ENCODE results near the gene ANKRD27. TPM values are rescaled to one million over a fixed set of nuclear protein-coding genes. Genes with fewer than 3 reads are reported as not detected.

ANKRD27 gene
- total RNA-seq, 1 donor from 2014 or later, result 36.4 TPM

DNA sequence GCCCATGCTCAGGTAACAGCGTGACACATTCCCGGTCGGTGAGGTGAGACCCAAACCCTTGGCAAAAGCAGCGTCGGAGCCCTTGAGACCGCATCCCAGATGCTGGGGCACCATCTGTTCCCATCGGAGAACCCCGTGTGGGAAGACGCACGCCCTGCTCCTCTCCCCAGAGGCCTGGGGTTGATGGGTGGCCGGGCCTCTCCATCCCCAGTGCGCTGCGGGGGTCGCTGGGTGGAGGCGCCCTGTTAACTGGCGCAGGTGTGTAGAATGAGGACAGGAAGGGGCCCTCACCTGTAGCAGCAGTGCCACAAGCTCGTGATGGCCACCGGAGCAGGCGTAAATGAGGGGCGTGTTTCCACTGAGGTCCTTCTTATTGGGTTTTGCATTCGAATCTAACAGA is 69.4 kb downstream of the ANKRD27 start:
- H3K27me3 Mint-ChIP-seq, result no peaks in the 10 kb centered on the region
- H3K36me3 Mint-ChIP-seq (ENCODE audit: insufficient read depth), result peaks cover 29% of the 10 kb centered on the region
- no peak for DNase-seq (ENCODE audit: low spot score, unreplicated experiment)

DNA sequence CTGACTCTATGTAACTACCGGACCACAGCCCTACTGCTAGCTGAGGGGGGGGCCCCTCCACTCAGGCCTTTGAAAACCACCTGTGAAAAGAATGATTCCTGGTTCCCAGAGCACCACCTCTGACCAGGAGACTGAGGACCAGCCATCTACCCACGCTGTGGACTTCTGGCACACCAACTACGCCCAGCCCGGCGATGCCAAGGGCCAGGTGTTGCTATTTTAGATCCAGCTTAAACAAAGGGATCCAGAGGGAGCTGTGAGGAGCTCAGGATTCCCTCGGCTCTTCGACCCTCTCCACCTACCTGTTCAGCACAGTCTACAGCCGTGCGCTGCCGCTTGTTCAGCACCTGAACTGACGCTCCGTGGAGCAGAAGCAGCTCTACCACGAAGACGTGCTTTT is 71.0 kb downstream of the ANKRD27 start:
- no peak overlapping the region for H3K27ac Mint-ChIP-seq
- DNase-seq (ENCODE audit: low spot score, unreplicated experiment), result no peak
- no peaks in the 10 kb centered on the region for H3K4me1 Mint-ChIP-seq (ENCODE audit: low read depth)
- H3K4me3 Mint-ChIP-seq (ENCODE audit: low read depth), result no peak overlapping the region
- no peaks in the 10 kb centered on the region for H3K27me3 Mint-ChIP-seq
- peaks cover 31% of the 10 kb centered on the region for H3K36me3 Mint-ChIP-seq (ENCODE audit: insufficient read depth)
- TF ChIP-seq CTCF (IDR thresholded peaks at IDR 0.05; ENCODE audit: unreplicated experiment), result no peak
- no peaks in the 10 kb centered on the region for H3K9me3 Mint-ChIP-seq (ENCODE audit: low read depth)

More for the DNA sequence above, 69.4 kb downstream of the ANKRD27 start:
- no peak overlapping the region for H3K4me3 Mint-ChIP-seq (ENCODE audit: low read depth)
- peaks cover 4% of the 10 kb centered on the region for H3K9me3 Mint-ChIP-seq (ENCODE audit: low read depth)
- no peak overlapping the region for H3K27ac Mint-ChIP-seq
- no peak for TF ChIP-seq CTCF (IDR thresholded peaks at IDR 0.05; ENCODE audit: unreplicated experiment)
- H3K4me1 Mint-ChIP-seq (ENCODE audit: low read depth), result no peaks in the 10 kb centered on the region

DNA sequence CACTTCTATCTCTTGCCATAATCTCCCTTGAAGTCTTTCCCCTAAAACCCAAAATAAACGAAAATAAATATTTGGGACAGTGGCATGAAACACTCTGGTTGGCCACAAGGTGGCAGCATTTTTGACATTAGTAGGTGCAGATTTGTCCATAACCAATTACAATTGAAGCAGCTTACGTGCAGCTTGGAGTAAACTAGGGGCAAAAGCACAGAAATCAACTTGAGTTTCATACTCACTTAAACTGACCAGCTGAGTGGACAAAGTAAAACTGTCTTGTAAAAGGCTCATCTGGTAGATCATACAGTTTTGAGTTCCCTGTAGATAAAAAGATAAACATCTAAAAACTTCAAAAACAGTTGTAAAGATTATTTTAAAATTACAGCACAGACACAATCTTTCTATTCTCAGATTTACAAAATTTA is 75.2 kb downstream of the ANKRD27 start:
- H3K27ac Mint-ChIP-seq, result no peak overlapping the region
- no peak for DNase-seq (ENCODE audit: low spot score, unreplicated experiment)

DNA sequence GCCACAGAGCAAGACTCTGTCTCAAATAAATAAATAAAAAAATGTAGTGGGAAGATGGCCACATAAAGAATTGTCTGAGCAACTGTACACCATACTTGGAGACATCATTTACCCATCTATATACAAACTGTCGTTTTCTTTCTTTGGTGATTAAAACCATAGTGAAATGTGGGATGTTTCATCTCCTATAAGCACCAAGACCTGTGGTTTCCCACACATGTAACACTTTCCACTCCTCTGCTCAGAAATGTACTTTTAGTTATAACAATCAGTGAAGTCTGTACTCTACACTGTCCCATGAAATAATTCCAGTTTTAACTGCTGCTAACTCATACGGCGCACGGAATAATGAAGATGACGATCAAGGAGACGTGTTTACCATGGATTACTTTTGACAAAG is 75.7 kb downstream of the ANKRD27 start:
- Mint-ChIP-seq H3K36me3 (ENCODE audit: insufficient read depth) (peaks cover 35% of the 10 kb centered on the region), H3K4me3 (ENCODE audit: low read depth) (no peak overlapping the region), H3K4me1 (ENCODE audit: low read depth) (no peaks in the 10 kb centered on the region), H3K27ac (no peak overlapping the region), H3K27me3 (no peaks in the 10 kb centered on the region), H3K9me3 (ENCODE audit: low read depth) (no peaks in the 10 kb centered on the region)
- no peak for TF ChIP-seq CTCF (IDR thresholded peaks at IDR 0.05; ENCODE audit: unreplicated experiment)
- DNase-seq (ENCODE audit: low spot score, unreplicated experiment), result no peak

More for the DNA sequence above, 75.2 kb downstream of the ANKRD27 start:
- Mint-ChIP-seq H3K9me3 (ENCODE audit: low read depth) (no peaks in the 10 kb centered on the region), H3K27me3 (no peaks in the 10 kb centered on the region), H3K4me3 (ENCODE audit: low read depth) (no peak overlapping the region), H3K4me1 (ENCODE audit: low read depth) (no peaks in the 10 kb centered on the region), H3K36me3 (ENCODE audit: insufficient read depth) (peaks cover 32% of the 10 kb centered on the region)
- peak; percentile 85 for TF ChIP-seq CTCF (IDR thresholded peaks at IDR 0.05; ENCODE audit: unreplicated experiment)

- no peak for DNase-seq (ENCODE audit: low spot score, unreplicated experiment)
- Mint-ChIP-seq H3K36me3 (ENCODE audit: insufficient read depth) (peaks cover 40% of the 10 kb centered on the region), H3K4me1 (ENCODE audit: low read depth) (no peaks in the 10 kb centered on the region)
Observed at GRCh38 chr19:32598022-32598421, 77.0 kb downstream of the ANKRD27 start.

More at GRCh38 chr19:32598022-32598421, 77.0 kb downstream of the ANKRD27 start:
- Mint-ChIP-seq H3K27me3 (no peaks in the 10 kb centered on the region), H3K9me3 (ENCODE audit: low read depth) (peaks cover 3% of the 10 kb centered on the region), H3K27ac (no peak overlapping the region), H3K4me3 (ENCODE audit: low read depth) (no peak overlapping the region)
- TF ChIP-seq CTCF (IDR thresholded peaks at IDR 0.05; ENCODE audit: unreplicated experiment), result no peak

Measured in progenitor cell of endocrine pancreas (in vitro differentiated cells).